Esophagus squamous epithelium (tissue), 5 donors: ENCODE results near the gene KRT17. TPM values are rescaled to one million over a fixed set of nuclear protein-coding genes. Genes with fewer than 3 reads are reported as not detected.
"Not testable (repeated sequence)": the region's sequence is repeated elsewhere in the genome, so short reads cannot be mapped to it uniquely, and the experiment has no call there.

ENCODE experiments used
- DNase-seq: peaks from one replicate; lab custom pipeline; 2025; lab: John Stamatoyannopoulos, UW
- H3K27ac ChIP-seq, 4 donors: fragments of 200-600 bp; sonication (generic); one replicate each; pipeline ENCODE4 v1.5.1; 2016 to 2019; ENCODE audit warnings: mild to moderate bottlenecking in 1 of 4
- H3K27me3 ChIP-seq, 4 donors: fragments of 200-600 bp; sonication (generic); 1 replicate in 3 of 4; 2 replicates in 1 of 4; pipeline versions ENCODE4 v1.5.1 to v1.6.0; 2017 to 2021; ENCODE audit warnings: antibody characterized with exemption in 1 of 4
- H3K36me3 ChIP-seq, 3 donors: fragments of 200-600 bp; sonication (generic); one replicate each; pipeline ENCODE4 v1.5.1; 2016 to 2019
- H3K4me1 ChIP-seq, 3 donors: fragments of 200-600 bp; sonication (generic); one replicate each; pipeline ENCODE4 v1.5.1; 2017 to 2019
- H3K4me3 ChIP-seq, 4 donors: fragments of 200-600 bp; sonication (generic); 1 replicate in 3 of 4; 2 replicates in 1 of 4; pipeline ENCODE4 v1.5.1; 2016 to 2019; ENCODE audit warnings: mild to moderate bottlenecking in 2 of 4, moderate library complexity in 1 of 4
- H3K9me3 ChIP-seq, 3 donors: fragments of 200-600 bp; sonication (generic); one replicate each; pipeline ENCODE4 v1.5.1; 2016 to 2019
- POLR2A ChIP-seq, 4 donors: fragments of 450-650 bp; IDR thresholded peaks; one replicate each; pipeline ENCODE4 v1.6.1; 2017; ENCODE audit warnings: antibody characterized with exemption in 4 of 4, mild to moderate bottlenecking in 4 of 4, moderate library complexity in 3 of 4
- WGBS, 2 donors: methylation state at CpG; one replicate each; pipeline ENCODE4 v1.1.5; 2018; 5-methylcytosine and 5-hydroxymethylcytosine counted together
- intact Hi-C: fragments of 100-400 bp; cut with DNase I; formaldehyde crosslinking; loops from one replicate; pipeline ENCODE4 v1.15.0; 2022
- total RNA-seq, 4 donors: library from RNA; depleted of rRNA; stranded (reverse); fragments of >200 nt; gene quantifications; one replicate each; pipeline ENCODE4 v1.1.0, GENCODE V29; 2016
- TF ChIP-seq, protein P1 (sequence below), 6 experiments: fragments of 450-650 bp in 4 of 6; fragments of 200-600 bp in 2 of 6; sonication (generic) in 2 of 6; IDR thresholded peaks; one replicate each; pipeline ENCODE4 v1.5.1; 2016 to 2019; ENCODE audit warnings: antibody characterized with exemption in 6 of 6, mild to moderate bottlenecking in 4 of 6, moderate library complexity in 4 of 6
- donor health status: DM: yes; HTN: yes; CAD: no.

KRT17 gene
- total RNA-seq, 4 donors from 2014 or later = 45.8 to 2,552 (median 75.7) TPM

DNA sequence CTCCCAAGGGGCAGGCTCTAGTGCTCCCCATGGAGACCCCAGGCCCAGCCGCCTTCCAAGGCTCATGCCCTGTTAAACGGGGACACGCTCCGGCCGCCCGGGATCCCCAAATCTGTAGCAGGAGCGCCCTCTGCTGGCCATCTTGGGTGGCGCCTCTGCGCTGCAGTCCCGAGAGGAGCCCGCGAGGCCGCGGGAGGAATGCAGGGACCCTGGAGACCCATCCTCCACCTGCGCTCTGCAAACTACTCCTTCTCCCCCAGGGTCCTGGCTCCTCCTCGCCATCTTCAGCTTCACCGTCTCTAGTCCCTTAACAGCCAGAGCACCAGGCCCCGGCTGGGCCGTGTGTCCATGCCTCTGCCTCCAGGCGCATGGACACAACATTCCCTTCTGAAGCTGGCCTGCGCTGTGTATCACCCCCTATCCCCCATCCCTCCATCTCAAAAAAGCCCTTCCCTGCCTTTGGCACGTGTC, 23.6 kb upstream of the KRT17 start:
- WGBS, 2 donors = 1 to 6% methylated on average over 8 to 20 of the region's 22 CpGs
- intact Hi-C loops = loop anchor here (5.0 to 10.0 kb wide), 3 partner anchors 66 to 736 kb away; no protein-coding TSS in a partner anchor
- no peaks in the 10 kb centered on the region for H3K36me3 ChIP-seq
- peak overlapping the region; percentile 1 to 67 (median 42) for H3K4me3 ChIP-seq
- peak; percentile 32 for DNase-seq
- H3K27ac ChIP-seq = peak overlapping the region; percentile 85 to 98 (median 97)
- no peaks in the 10 kb centered on the region for H3K9me3 ChIP-seq
- TF ChIP-seq POLR2A (IDR thresholded peaks at IDR 0.05) = no peak
- TF ChIP-seq, protein P1, sequence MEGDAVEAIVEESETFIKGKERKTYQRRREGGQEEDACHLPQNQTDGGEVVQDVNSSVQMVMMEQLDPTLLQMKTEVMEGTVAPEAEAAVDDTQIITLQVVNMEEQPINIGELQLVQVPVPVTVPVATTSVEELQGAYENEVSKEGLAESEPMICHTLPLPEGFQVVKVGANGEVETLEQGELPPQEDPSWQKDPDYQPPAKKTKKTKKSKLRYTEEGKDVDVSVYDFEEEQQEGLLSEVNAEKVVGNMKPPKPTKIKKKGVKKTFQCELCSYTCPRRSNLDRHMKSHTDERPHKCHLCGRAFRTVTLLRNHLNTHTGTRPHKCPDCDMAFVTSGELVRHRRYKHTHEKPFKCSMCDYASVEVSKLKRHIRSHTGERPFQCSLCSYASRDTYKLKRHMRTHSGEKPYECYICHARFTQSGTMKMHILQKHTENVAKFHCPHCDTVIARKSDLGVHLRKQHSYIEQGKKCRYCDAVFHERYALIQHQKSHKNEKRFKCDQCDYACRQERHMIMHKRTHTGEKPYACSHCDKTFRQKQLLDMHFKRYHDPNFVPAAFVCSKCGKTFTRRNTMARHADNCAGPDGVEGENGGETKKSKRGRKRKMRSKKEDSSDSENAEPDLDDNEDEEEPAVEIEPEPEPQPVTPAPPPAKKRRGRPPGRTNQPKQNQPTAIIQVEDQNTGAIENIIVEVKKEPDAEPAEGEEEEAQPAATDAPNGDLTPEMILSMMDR (IDR thresholded peaks at IDR 0.05) = peak; percentile 88 to 99 (median 98)
- peaks cover 32 to 73% (median 47%) of the 10 kb centered on the region in 3 donors for H3K4me1 ChIP-seq
- no peaks in the 10 kb centered on the region for H3K27me3 ChIP-seq

DNA sequence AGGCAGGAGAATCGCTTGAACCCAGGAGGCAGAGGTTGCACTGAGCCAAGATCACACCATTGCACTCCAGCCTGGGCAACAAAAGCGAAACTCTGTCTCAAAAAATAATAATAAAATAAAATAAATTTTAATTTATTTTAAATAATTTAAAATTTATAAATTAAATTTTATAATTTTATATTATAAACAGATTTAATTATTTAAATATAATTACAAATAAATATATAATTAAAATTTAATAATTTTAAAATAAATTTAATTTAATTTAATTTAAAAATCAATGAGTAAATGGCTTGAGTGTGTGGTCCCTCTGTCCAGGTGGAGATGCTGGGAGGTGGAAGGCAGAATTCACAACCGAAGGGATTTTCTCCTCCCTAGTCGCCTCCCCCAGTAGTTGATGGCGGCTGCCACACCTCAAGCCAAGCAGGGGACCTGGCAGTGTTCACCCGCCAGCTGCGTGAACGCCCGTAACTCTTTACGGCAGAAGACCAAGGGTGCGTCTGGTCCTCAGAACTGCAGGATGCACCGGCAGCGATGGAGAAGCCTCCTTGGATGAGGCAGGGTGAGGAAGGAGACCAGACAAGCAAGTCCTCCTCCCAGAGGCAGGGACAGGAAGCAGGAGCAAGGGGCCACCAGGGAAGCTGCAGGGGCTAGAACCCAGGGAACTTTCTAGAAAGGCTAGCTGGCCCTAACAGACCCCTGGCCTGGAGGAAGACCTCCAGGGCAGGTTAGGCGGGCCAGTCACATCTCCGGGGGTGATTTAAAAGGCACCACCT, 22.9 kb upstream of the KRT17 start:
- H3K4me3 ChIP-seq = peak overlapping the region in 1 of 4 donors; percentile 67
- TF ChIP-seq, protein P1 (IDR thresholded peaks at IDR 0.05) = no peak
- no peak for TF ChIP-seq POLR2A (IDR thresholded peaks at IDR 0.05)
- intact Hi-C loops = loop anchor here (5.0 to 10.0 kb wide), 3 partner anchors 65 to 735 kb away; no protein-coding TSS in a partner anchor
- H3K27me3 ChIP-seq = no peaks in the 10 kb centered on the region
- WGBS, 2 donors = 48 to 67% methylated on average over 7 to 13 of the region's 15 CpGs
- peak overlapping the region in 3 of 4 donors; percentile 97 to 98 (median 97) for H3K27ac ChIP-seq
- DNase-seq = no peak
- peaks cover 28 to 73% (median 40%) of the 10 kb centered on the region in 3 donors for H3K4me1 ChIP-seq
- no peaks in the 10 kb centered on the region for H3K9me3 ChIP-seq
- no peaks in the 10 kb centered on the region for H3K36me3 ChIP-seq

DNA sequence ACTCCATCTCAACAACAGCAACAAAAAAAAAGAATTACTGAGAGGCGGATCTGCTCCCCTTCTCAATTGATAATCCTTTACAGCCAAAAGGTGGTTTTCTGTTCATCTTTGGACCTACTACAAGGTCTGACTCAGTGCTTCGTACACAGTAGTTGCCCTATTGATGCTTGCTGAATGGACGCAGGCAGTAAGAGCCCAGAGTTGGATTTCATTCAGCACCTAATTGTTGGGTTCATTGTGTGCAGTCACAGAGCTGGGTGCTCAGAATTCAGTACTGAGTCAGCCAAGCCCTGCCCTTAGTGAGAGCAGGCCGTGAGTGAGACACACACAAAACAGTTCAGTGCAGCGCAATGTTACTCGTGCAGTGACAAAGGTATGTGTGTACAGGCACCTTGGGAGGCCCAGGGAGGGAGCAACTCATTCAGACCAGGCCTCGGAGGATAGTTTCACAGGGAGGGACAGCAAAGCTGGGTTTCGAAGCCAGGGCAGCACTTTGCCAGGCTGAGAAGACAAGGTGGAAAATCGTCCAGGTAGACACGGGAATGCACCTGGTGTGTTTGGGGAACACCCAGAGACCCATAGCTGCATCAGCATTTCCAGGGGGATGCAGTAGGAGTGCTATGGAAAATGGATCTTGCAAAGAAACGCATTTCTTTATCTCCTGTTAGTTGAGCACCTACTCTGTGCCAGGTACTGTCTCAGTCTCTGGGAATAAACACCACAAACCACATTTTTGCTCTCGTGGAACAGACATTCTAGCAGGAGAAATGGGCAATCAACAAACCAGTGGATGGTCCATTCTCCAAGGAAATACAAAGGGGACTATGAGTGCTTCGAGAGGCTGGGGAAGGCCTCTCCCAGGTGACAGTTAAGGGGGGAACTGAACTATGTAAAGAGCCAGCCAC, 18.1 kb upstream of the KRT17 start:
- WGBS, 2 donors = 47 to 66% methylated on average over 7 to 11 of the region's 13 CpGs
- intact Hi-C loops = loop anchor here (10.0 kb wide), 1 partner anchor 88 kb away; no protein-coding TSS in a partner anchor

DNA sequence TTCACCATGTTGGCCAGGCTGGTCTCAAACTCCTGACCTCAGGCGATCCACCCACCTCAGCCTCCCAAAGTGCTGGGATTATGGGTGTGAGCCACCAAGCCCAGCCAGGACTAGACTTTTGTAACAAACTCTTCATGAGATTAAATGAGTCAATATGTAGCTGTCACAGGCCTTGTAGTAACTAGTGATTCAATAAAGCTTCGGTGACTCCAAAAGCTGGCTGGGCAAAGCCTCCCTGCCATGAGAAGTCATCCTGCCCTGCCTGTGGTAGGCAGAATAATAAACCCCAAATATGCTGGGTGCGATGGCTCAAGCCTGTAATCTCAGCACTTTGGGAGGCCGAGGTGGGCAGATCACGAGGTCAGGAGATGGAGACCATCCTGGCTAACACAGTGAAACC, 16.2 kb upstream of the KRT17 start:
- peaks cover 9 to 33% (median 10%) of the 10 kb centered on the region in 3 donors for H3K4me1 ChIP-seq
- H3K36me3 ChIP-seq, DNase-seq, H3K4me3 ChIP-seq, H3K9me3 ChIP-seq, H3K27ac ChIP-seq: not testable (repeated sequence)
- intact Hi-C loops = loop anchor here (10.0 kb wide), 1 partner anchor 86 kb away; no protein-coding TSS in a partner anchor
- 58 to 60% methylated on average over 2 to 5 of the region's 5 CpGs for WGBS, 2 donors
- peaks cover 0 to 44% (median 0%) of the 10 kb centered on the region in 4 donors for H3K27me3 ChIP-seq

More for the DNA sequence above, 18.1 kb upstream of the KRT17 start:
- H3K4me3 ChIP-seq = no peak overlapping the region
- no peaks in the 10 kb centered on the region for H3K9me3 ChIP-seq
- peak overlapping the region in 3 of 4 donors; percentile 9 to 47 (median 37) for H3K27ac ChIP-seq
- no peaks in the 10 kb centered on the region for H3K36me3 ChIP-seq
- H3K27me3 ChIP-seq = peaks cover 0 to 25% (median 0%) of the 10 kb centered on the region in 4 donors
- no peak for DNase-seq
- H3K4me1 ChIP-seq = peaks cover 10 to 31% (median 11%) of the 10 kb centered on the region in 3 donors
- no peak for TF ChIP-seq POLR2A (IDR thresholded peaks at IDR 0.05)
- TF ChIP-seq, protein P1 (IDR thresholded peaks at IDR 0.05) = no peak
